Esophagus squamous epithelium (tissue), 5 donors: ENCODE results near the gene OR12D1. TPM values are rescaled to one million over a fixed set of nuclear protein-coding genes. Genes with fewer than 3 reads are reported as not detected.
"Not testable (repeated sequence)": the region's sequence is repeated elsewhere in the genome, so short reads cannot be mapped to it uniquely, and the experiment has no call there.

ENCODE experiments used
- DNase-seq: peaks from one replicate; lab custom pipeline; 2025; lab: John Stamatoyannopoulos, UW
- H3K27ac ChIP-seq, 4 donors: fragments of 200-600 bp; sonication (generic); one replicate each; pipeline ENCODE4 v1.5.1; 2016 to 2019; ENCODE audit warnings: mild to moderate bottlenecking in 1 of 4
- H3K27me3 ChIP-seq, 4 donors: fragments of 200-600 bp; sonication (generic); 1 replicate in 3 of 4; 2 replicates in 1 of 4; pipeline versions ENCODE4 v1.5.1 to v1.6.0; 2017 to 2021; ENCODE audit warnings: antibody characterized with exemption in 1 of 4
- H3K36me3 ChIP-seq, 3 donors: fragments of 200-600 bp; sonication (generic); one replicate each; pipeline ENCODE4 v1.5.1; 2016 to 2019
- H3K4me1 ChIP-seq, 3 donors: fragments of 200-600 bp; sonication (generic); one replicate each; pipeline ENCODE4 v1.5.1; 2017 to 2019
- H3K4me3 ChIP-seq, 4 donors: fragments of 200-600 bp; sonication (generic); 1 replicate in 3 of 4; 2 replicates in 1 of 4; pipeline ENCODE4 v1.5.1; 2016 to 2019; ENCODE audit warnings: mild to moderate bottlenecking in 2 of 4, moderate library complexity in 1 of 4
- H3K9me3 ChIP-seq, 3 donors: fragments of 200-600 bp; sonication (generic); one replicate each; pipeline ENCODE4 v1.5.1; 2016 to 2019
- CTCF ChIP-seq, 6 experiments: fragments of 450-650 bp in 4 of 6; fragments of 200-600 bp in 2 of 6; sonication (generic) in 2 of 6; IDR thresholded peaks; one replicate each; pipeline ENCODE4 v1.5.1; 2016 to 2019; ENCODE audit warnings: antibody characterized with exemption in 6 of 6, mild to moderate bottlenecking in 4 of 6, moderate library complexity in 4 of 6
- POLR2A ChIP-seq, 4 donors: fragments of 450-650 bp; IDR thresholded peaks; one replicate each; pipeline ENCODE4 v1.6.1; 2017; ENCODE audit warnings: antibody characterized with exemption in 4 of 4, mild to moderate bottlenecking in 4 of 4, moderate library complexity in 3 of 4
- WGBS, 2 donors: methylation state at CpG; one replicate each; pipeline ENCODE4 v1.1.5; 2018; 5-methylcytosine and 5-hydroxymethylcytosine counted together
- intact Hi-C: fragments of 100-400 bp; cut with DNase I; formaldehyde crosslinking; loops from one replicate; pipeline ENCODE4 v1.15.0; 2022
- total RNA-seq, 4 donors: library from RNA; depleted of rRNA; stranded (reverse); fragments of >200 nt; gene quantifications; one replicate each; pipeline ENCODE4 v1.1.0, GENCODE V29; 2016
- donor health status: DM: yes; HTN: yes; CAD: no.

Gene OR12D1
- total RNA-seq, 4 donors from 2014 or later, result not detected

- no peak for DNase-seq
- intact Hi-C loops, result no loop called here
- no peaks in the 10 kb centered on the region for H3K36me3 ChIP-seq
- 21 to 28% methylated on average over 2 of the region's 2 CpGs for WGBS, 2 donors
- H3K4me1 ChIP-seq, result no peaks in the 10 kb centered on the region
- H3K27ac ChIP-seq, result no peak overlapping the region
- no peak for TF ChIP-seq CTCF (IDR thresholded peaks at IDR 0.05)
- no peak for TF ChIP-seq POLR2A (IDR thresholded peaks at IDR 0.05)
- H3K27me3 ChIP-seq, result peaks cover 0 to 6% (median 0%) of the 10 kb centered on the region in 4 donors
- H3K4me3 ChIP-seq, result no peak overlapping the region
- no peaks in the 10 kb centered on the region for H3K9me3 ChIP-seq
These were observed 9.8 kb downstream of the OR12D1 start for GRCh38 chr6:29424575-29424974.

DNA sequence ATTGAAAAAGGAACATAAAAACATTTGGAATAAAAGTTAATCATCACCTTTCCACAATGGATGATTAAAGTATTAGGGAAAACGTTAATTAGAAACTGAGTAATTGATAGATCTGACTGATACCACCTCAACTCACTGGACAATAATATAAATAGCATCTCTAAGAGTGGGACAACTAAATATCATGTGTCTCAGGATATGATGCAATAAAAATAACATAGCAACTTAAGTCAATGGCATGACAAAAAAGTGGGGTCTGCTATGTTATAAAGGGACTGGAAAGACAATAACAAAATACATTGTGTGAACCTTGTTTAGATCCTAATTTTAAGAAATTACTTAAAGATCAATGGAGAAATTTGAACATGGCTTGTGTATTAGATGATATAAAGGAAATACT, 10.3 kb downstream of the OR12D1 start:
- intact Hi-C loops, result no loop called here
- H3K4me1 ChIP-seq, result no peaks in the 10 kb centered on the region

DNA sequence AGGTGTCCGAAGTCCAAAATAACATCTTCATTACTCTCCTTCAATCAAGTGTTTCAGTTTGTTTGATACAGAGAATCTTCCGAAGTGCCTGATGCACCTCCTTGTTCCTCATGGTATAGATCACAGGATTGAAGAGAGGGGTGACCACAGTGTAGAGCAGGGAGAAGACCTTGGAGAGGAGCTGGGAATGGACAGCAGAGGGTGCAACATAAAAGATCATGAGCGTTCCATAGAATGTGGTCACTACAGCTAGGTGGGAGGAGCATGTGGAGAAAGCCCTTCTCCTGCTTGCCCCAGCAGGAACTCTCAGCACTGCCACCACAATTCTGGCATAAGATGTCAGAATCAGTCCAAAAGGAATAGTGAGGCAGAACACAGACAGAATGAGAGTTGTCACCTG, 11.9 kb downstream of the OR12D1 start:
- no peaks in the 10 kb centered on the region for H3K36me3 ChIP-seq
- DNase-seq, result no peak
- H3K27me3 ChIP-seq, result peaks cover 0 to 6% (median 0%) of the 10 kb centered on the region in 4 donors
- H3K9me3 ChIP-seq, result no peaks in the 10 kb centered on the region
- WGBS, 2 donors, result 78 to 82% methylated on average over 2 to 3 of the region's 3 CpGs
- intact Hi-C loops, result no loop called here
- no peak overlapping the region for H3K27ac ChIP-seq
- no peak for TF ChIP-seq CTCF (IDR thresholded peaks at IDR 0.05)
- no peak for TF ChIP-seq POLR2A (IDR thresholded peaks at IDR 0.05)
- H3K4me1 ChIP-seq, result no peaks in the 10 kb centered on the region
- no peak overlapping the region for H3K4me3 ChIP-seq

More for the DNA sequence above, 10.3 kb downstream of the OR12D1 start:
- Histone ChIP-seq H3K36me3 (no peaks in the 10 kb centered on the region), H3K27ac (no peak overlapping the region), H3K4me3 (no peak overlapping the region), H3K9me3 (no peaks in the 10 kb centered on the region), H3K27me3 (peaks cover 0 to 6% (median 0%) of the 10 kb centered on the region in 4 donors)
- 19 to 35% methylated on average over 1 of the region's 1 CpG for WGBS, 2 donors
- no peak for DNase-seq
- TF ChIP-seq CTCF (IDR thresholded peaks at IDR 0.05) (no peak), POLR2A (IDR thresholded peaks at IDR 0.05) (no peak)

DNA sequence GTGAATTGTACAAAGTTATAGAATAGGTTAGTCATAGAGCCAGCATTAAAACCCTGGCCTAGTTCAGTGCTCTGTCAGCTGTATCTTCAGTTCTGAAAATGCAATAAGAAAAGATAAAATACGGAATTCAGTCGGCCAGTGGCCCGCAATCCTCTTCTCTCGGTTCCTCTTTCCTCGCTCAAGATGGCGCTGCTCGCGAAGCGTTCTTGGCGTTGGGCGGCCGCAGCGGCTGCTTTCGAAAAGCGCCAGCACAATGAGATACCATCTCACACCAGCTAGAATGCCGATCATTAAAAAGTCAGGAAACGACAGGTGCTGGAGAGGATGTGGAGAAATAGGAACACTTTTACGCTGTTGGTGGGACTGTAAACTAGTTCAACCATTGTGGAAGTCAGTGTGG, 22.0 kb downstream of the OR12D1 start:
- H3K4me3 ChIP-seq, intact Hi-C loops: not testable (repeated sequence)
- WGBS, 2 donors, result 77 to 90% methylated on average over 15 to 18 of the region's 18 CpGs

GRCh38 chr6:29439006-29439405, 24.3 kb downstream of the OR12D1 start, which contains the start of gene OR10C1:
OR10C1 (plus strand) TSS chr6:29439306; CDS start chr6:29440016, 710 bp downstream.
- intact Hi-C loops, result no loop called here
- TF ChIP-seq POLR2A (IDR thresholded peaks at IDR 0.05), result no peak
- TF ChIP-seq CTCF (IDR thresholded peaks at IDR 0.05), result no peak
- no peak within 1 kb of the TSS for H3K27ac ChIP-seq
- no peaks in the 10 kb centered on the region for H3K4me1 ChIP-seq
- no peaks in the 10 kb centered on the region for H3K27me3 ChIP-seq
- no peak within 1 kb of the TSS for H3K4me3 ChIP-seq
- H3K36me3 ChIP-seq, result no peaks in the 10 kb centered on the region
- DNase-seq, result no peak
- H3K9me3 ChIP-seq, result no peaks in the 10 kb centered on the region

More for the DNA sequence above, 22.0 kb downstream of the OR12D1 start:
- not testable (repeated sequence) for H3K27ac ChIP-seq, H3K27me3 ChIP-seq, DNase-seq, H3K36me3 ChIP-seq, H3K4me1 ChIP-seq, H3K9me3 ChIP-seq

GRCh38 chr6:29442719-29443118, 28.0 kb downstream of the OR12D1 start:
- intact Hi-C loops, result no loop called here
- Histone ChIP-seq H3K4me1 (no peaks in the 10 kb centered on the region), H3K9me3 (no peaks in the 10 kb centered on the region), H3K36me3 (no peaks in the 10 kb centered on the region), H3K27ac (no peak overlapping the region), H3K4me3 (no peak overlapping the region), H3K27me3 (peaks cover 0 to 5% (median 0%) of the 10 kb centered on the region in 4 donors)
- WGBS, 2 donors, result 83 to 85% methylated on average over 1 of the region's 1 CpG
- TF ChIP-seq CTCF (IDR thresholded peaks at IDR 0.05) (no peak), POLR2A (IDR thresholded peaks at IDR 0.05) (no peak)
- DNase-seq, result no peak

- H3K4me1 ChIP-seq, H3K27ac ChIP-seq, intact Hi-C loops, H3K4me3 ChIP-seq, H3K9me3 ChIP-seq, DNase-seq, H3K27me3 ChIP-seq, H3K36me3 ChIP-seq: not testable (repeated sequence)
- 53 to 56% methylated on average over 1 of the region's 1 CpG for WGBS, 2 donors
These were observed 29.3 kb downstream of the OR12D1 start for GRCh38 chr6:29444031-29444430.
